GM18511 (cell line): ENCODE data around the gene CCNB1.
"Not testable (repeated sequence)": the region's sequence is repeated elsewhere in the genome, so short reads cannot be mapped to it uniquely, and the experiment has no call there.

ENCODE experiments used
- ATAC-seq: cut with Tn5 transposase; IDR thresholded peaks from one replicate; pipeline ENCODE4 v1.9.1; 2021; ENCODE audit warnings: mild to moderate bottlenecking, moderate library complexity; ENCODE audit not compliant: unreplicated experiment

CCNB1 gene

DNA sequence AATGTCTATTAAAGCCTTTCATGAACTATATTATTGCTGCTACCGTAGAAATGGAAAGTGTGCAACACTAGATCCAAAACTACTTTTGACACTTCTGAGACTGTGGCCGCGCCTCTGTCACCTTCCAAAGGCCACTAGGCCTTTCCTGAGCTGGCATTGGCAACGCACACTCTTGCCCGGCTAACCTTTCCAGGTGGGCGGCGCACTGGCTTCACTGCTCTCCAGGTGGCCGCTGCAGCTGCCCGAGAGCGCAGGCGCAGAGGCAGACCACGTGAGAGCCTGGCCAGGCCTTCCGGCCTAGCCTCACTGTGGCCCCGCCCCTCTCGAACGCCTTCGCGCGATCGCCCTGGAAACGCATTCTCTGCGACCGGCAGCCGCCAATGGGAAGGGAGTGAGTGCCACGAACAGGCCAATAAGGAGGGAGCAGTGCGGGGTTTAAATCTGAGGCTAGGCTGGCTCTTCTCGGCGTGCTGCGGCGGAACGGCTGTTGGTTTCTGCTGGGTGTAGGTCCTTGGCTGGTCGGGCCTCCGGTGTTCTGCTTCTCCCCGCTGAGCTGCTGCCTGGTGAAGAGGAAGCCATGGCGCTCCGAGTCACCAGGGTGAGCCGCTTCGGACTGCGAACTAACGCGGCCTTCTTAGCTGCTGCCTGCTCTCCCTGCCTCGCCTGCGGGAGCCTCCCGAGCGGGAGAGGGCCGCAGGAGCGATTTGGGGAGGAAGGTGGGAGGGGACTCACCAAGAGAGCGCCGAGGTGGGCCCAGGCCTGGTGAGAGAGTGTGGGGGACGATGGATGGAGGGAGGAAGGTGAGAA lies at the start of gene CCNB1:
CCNB1 (plus strand) TSS at position 465 of the 807 bp plus-strand sequence; CDS start at position 578, 113 bp downstream.
- ATAC-seq, result peak; percentile 100

DNA sequence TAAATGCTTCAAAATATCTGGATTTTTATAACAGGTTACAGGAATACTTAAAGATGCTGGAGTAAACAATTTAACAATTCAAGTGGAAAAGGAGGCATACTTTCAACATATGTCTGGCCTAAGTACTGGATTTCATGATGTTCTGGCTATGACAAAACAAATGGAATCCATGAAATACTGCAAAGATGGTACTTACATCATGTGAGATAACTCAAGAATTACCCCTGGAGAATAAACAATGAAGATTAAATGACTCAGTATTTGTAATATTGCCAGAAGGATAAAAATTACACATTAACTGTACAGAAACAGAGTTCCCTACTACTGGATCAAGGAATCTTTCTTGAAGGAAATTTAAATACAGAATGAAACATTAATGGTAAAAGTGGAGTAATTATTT lies 37.5 kb upstream of the CCNB1 start:
- no peak for ATAC-seq

DNA sequence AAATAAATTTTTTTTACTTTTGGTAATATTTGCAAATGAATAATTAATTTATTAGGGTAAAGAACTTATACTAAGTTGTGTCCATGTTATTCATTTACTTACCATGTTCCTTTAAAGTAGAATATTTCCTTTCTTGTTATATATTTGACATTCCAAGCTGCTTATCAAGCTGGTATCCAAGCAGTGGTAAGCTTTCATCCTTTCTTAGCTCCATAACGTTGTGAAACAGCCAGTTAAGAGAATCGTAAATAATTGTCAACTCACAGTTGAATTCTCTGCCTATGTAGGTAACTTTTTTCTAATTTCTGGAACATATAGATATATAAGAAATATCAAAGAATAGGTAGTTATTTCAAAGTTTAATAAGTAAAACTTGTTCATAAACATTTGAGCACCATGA lies 36.7 kb upstream of the CCNB1 start:
- ATAC-seq, result no peak

DNA sequence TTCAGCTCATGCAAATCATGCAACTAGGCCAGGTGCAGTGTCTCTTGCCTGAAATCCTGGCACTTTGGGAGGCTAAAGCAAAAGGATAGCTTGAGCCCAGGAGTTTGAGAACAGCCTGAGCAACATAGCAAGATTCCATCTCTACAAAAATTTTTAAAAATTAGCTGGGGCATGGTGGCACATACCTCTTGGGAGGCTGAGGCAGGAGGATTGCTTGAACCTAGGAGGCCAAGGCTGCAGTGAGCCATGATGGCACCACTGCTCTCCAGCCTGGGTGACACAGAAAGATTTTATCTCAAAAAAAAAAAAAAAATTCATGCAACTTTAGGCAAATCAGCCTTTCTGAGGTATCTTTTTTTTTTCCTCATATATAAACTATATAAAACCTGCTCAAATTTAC lies 35.6 kb upstream of the CCNB1 start:
- no peak for ATAC-seq

DNA sequence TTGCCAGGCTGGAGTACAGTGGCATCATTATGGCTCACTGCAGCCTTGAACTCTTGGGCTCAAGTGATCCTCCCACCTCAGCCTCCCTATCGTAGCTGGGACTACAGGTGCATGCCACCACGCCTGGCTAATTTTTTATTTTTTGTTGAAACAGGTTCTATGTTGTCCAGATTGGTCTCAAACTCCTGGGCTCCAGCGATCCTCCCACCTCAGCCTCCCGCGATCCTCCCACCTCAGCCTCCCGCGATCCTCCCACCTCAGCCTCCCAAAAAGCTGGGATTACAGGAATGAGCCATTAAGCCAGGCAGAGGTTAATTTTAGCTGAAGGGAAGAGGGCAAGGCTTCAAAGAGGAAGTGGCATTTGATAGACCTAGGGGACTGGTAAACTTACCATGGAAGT lies 32.8 kb upstream of the CCNB1 start:
- no peak for ATAC-seq

DNA sequence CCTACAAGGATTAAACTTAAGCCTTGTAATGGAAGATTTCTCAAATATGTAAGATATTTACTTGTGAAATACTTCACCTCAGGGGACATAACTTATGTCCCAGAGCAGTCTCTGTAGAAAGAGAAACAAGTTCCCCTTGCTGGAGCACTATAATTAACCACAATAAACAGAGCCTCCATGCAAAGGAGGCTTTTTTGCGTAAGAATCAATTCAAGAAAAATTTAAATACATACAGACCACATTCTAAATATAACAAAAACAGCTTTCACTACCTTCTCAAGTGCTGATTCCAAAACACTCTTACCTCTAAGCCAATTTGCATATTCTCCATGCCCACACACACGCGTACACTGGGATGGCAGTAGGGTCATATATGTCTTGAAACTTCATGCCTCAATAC lies 30.7 kb upstream of the CCNB1 start:
- ATAC-seq, result peak; percentile 95

DNA sequence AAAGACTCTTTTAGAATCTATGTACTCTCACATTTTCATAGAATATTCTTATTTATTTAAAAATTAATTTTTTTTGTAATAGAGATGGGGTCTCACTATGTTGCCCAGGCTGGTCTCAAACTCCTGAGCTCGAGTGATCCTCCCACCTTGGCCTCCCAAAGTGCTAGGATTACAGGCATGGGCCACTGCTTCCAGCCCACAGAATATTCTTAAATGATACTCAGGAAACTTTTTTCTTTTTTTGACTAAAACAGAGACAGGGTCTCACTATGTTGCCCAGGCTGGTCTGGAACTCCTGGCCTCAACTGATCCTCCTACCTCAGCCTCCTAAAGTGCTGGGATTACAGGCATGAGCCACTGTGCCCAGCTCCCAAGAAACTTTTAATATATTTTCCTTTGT lies 29.7 kb upstream of the CCNB1 start:
- ATAC-seq, result not testable (repeated sequence)

DNA sequence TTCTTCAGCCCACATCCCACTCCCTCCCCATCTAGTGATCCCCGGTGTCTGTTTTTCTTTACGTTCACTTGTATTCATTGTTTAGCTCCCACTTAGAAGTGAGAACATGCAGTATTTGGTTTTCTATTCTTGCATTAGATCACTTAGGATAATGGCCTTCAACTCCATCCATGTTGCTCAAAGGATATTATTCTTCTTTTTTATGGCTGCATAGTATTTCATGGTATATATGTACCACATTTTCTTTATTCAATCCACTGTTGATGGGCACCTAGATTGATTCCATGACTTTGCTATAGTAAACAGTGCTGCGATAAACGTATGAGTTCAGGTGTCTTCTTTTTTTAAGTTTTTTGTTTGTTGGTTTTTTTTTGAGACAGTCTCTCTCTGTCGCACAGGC lies 29.1 kb upstream of the CCNB1 start:
- no peak for ATAC-seq

DNA sequence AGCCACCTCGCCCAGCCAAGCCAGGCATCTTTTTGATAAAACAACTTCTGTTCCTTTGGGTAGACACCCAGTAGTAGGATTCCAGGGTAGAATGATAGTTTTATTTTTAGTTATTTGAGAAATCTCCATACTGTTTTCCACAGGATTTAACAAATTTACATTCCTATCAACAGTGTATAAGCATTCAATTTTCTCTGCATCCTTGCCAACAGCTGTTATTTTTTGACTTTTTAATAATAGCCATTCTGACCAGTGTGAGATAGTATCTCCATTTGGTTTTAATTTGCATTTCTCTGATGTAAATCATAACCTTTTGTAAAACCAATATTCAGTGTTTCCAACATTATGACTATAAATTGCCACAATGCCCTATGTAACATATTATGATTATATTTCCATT lies 28.2 kb upstream of the CCNB1 start:
- no peak for ATAC-seq

DNA sequence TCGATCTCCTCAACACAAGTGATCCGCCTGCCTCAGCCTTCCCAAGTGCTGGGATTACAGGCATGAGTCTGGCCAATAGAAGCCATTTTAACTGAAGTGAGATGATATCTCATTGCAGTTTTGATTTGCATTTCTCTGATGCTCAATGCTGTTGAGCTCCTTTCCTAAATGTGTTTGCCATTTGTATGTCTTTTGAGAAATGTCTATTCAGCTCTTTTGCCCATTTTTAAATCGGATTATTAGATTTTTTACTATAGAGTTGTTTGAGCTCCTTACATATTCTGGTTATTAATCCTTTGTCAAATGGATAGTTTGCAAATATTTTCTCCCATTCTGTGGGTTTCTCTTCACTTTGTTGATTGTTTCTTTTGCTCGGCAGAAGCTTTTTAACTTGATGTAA lies 26.7 kb upstream of the CCNB1 start:
- not testable (repeated sequence) for ATAC-seq

DNA sequence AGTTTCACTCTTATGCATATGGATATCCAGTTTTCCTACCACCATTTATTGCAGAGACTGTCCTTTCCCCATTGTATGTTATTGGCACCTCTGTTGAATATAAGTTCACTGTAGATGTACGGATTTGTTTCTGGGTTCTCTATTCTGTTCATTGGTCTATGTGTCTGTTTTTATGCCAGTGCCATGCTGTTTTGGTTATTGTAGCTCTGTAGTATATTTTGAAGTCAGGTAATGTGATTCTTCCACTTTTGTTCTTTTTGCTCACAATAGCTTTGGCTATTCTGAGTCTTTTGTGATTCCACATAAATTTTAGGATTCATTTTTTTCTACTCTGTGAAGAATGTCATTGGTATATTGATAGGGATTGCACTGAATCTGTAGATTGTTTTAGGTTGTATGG lies 26.1 kb upstream of the CCNB1 start:
- no peak for ATAC-seq

DNA sequence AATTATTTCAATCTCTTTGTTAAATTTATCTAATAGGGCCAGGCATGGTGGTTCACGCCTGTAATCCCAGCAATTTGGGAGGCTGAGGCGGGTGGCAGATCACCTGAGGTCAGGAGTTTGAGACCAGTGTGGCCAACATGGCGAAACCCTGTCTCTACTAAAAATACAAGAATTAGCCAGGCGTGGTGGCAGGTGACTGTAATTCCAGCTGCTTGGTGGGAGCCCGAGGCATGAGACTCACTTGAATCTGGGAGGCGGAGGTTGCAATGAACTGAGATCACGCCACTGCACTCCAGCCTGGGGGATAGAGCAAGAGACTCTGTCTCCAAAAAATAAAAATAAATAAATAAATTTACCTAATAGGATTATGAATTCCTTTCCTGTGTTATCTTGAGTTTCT lies 18.4 kb upstream of the CCNB1 start:
- not testable (repeated sequence) for ATAC-seq

DNA sequence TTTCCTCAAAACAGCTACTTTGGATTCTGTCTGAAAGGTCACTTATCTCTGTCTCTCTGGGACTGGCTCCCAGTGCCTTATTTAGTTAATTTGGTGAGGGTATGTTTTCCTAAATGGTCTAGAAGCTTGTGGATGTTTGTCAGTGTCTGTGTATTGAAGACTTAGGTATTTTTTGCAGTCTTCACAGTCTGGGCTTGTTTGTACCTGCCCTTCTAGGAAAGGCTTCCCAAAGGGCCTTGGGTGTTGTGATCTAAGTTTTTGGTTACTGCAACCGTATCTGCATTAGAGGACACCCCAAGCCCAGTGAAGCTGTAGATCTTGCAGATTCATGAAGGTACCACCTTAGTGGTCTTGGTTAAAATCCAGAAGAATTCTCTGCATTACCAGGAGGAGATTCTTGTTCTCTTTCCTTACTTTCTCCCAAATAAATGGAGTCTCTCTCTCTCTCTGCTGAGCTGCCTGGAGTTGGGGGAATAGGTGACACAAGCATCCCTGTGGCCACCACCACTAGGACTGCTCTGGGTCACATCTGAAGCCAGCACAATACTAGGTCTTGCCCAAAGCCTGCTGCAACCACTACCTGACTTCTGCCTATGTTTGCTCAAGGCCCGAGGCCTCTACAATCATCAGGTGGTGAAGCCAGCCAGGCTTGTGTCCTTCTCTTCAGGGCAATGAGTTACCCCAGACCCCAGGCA lies 17.8 kb upstream of the CCNB1 start:
- ATAC-seq, result no peak

DNA sequence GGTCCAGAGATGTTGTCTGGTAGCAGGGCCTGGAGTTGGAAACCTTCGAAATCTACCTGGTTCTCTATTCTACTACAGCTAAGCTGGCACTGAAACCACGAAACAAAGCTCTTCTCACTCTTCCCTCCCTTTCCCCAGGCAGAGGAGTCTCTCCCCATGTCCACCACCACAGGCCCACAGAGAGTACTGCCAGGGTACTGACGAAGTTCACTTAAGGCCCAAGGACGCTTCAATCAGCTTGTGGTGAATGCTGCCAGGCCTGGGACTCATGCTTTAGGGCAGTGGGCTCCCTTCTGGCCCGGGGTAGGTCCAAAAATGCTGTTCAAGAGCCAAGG lies 17.3 kb upstream of the CCNB1 start:
- no peak for ATAC-seq

DNA sequence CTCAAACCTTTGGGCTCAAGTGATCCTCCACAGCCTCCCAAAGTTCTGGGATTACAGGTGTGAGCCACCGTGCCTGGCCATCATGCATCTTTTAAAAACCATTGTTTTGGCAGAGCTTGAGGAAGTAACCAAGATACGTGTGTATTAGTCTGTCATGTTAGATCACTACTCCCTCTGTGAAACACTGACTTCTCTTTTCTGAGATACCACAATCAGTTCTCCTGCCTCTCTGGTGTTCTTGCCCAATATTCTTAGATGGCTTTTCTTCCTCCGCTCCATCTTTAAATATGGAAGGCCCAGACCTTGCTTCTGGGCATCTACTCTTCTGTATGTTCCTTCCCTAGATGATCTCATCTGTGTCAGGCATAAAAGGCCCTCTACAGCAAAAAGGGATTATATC lies 14.2 kb upstream of the CCNB1 start:
- ATAC-seq, result no peak

DNA sequence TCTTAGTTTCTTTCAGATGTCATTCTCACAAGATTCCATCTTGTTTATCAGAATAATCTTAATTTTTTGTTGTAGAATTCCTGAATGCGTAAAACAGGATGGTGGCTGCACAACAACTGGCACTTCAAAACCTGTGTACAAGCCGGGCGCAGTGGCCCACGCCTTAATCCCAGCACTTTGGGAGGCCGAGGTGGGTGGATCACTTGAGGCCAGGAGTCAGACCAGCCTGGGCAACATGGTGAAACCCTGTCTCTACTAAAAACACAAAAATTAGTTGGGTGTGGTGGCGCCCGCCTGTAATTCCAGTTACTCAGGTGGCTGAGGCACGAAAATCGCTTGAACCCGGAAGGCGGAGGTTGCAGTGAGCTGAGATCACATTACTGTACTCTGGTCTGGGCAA lies 10.5 kb upstream of the CCNB1 start:
- ATAC-seq, result no peak

DNA sequence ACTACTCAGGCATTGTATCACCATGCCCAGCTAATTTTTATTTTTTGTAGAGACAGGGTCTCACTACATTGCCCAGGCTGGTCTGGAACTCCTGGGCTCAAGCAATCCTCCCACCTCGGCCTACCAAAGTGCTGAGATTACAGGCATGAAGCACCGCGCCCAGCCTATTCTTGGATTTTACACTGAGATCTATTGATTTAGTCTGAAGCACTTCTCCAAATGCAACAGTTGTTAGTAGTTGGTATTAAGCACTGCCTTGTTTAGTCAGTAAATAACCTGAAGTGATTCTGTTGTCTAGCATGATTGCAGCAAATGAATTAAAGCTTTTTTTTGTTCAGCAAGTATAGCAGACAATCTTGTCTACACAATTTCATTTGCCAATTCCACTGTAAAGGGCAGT lies 8.9 kb upstream of the CCNB1 start:
- no peak for ATAC-seq

DNA sequence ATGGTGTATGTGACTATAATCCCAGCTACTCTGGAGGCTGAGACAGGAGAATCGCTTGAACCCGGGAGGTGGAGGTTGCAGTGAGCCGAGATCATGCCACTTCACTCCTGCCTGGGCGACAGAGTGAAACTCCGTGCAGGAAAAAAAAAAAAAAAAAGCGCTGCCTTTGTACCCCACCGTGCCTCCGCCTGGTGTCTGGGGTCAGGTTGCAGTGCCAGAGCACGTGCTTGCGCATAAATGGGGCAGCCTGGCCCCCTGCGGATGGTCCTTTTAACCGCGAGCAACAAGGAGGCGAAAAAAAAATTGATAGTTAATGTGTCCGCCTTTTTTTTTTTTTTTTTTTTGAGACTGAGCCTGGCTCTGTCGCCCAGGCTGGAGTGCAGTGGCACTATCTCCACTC lies 6.3 kb upstream of the CCNB1 start:
- ATAC-seq, result no peak

DNA sequence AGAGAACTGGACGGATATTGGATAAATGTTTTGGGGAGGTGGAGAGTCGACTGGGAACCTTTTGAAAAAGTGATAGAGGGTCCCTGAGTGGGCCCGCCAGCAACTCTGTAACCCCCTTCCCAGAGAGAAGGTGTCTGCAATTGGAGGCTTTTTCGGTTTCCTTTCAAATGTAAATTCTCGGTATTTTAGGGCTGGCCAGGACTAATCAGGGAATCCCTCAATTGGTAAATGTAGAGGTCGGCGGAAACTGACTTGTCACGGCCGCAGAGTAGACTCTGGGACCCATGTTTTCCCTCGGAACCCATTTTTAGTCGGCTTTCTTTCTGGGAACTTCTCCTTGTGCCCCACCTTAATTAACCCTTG lies 524 bp downstream of the CCNB1 start:
- no peak for ATAC-seq

DNA sequence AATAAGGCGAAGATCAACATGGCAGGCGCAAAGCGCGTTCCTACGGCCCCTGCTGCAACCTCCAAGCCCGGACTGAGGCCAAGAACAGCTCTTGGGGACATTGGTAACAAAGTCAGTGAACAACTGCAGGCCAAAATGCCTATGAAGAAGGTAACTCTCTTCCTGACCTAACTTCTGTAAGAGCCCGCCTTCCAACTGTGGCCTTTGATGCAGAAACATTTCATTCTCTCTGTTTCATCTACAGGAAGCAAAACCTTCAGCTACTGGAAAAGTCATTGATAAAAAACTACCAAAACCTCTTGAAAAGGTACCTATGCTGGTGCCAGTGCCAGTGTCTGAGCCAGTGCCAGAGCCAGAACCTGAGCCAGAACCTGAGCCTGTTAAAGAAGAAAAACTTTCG lies 979 bp downstream of the CCNB1 start:
- ATAC-seq, result no peak

DNA sequence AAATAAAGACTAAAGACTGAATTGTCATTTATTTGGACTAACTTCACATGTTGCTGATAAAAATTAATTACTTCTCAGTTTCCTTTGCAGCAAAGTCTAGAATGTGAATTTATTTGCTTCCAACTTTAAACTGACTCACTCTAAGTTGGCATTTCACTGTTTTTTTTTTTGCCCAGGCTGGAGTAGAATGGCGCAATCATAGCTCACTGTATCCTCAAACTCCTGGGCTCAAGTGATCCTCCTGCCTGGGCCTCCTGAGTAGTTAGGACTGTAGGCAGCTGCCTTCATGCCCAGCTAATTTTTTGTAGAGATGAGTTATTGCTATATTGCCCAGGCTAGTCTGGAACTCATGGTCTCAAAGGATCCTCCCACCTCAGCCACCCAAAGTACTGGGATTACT lies 3.5 kb downstream of the CCNB1 start:
- no peak for ATAC-seq

DNA sequence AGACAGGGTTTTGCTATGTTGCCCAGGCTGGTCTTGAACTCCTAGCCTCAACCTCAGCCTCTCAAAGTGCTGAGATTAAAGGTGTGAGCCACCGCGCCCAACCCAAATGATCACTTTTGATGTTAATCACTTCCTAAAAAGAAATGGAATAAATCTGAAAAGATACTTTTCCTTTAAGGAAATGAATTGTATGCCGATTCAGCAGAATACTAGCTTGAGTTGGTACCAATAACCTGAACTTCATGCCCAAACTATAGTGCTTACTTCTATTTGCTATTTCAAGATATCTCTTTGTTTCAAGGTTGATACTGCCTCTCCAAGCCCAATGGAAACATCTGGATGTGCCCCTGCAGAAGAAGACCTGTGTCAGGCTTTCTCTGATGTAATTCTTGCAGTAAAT lies 4.0 kb downstream of the CCNB1 start:
- ATAC-seq, result no peak
